Gastroesophageal sphincter (tissue), 4 donors: ENCODE results near the gene TNNT2. TPM values are rescaled to one million over a fixed set of nuclear protein-coding genes. Genes with fewer than 3 reads are reported as not detected.

Experiments
- ATAC-seq: fragments of 150-250 bp; one replicate; pipeline ENCODE4 v1.9.1; 2016; ENCODE audit warnings: mild to moderate bottlenecking, moderate library complexity
- H3K27ac ChIP-seq, 4 donors: fragments of 200-600 bp; sonication (generic) in 3 of 4; 1 replicate in 3 of 4; 2 replicates in 1 of 4; pipeline ENCODE4 v1.5.1; 2016 to 2019
- H3K27me3 ChIP-seq: fragments of 200-600 bp; sonication (generic); one replicate; pipeline ENCODE4 v1.5.1; 2019
- H3K36me3 ChIP-seq, 2 donors: fragments of 200-600 bp; sonication (generic); one replicate each; pipeline ENCODE4 v1.5.1; 2019; ENCODE audit warnings: control low read depth in 1 of 2
- H3K4me1 ChIP-seq, 3 donors: fragments of 200-600 bp; sonication (generic); 1 replicate in 2 of 3; 2 replicates in 1 of 3; pipeline ENCODE4 v1.5.1; 2016 to 2019; ENCODE audit warnings: control low read depth in 2 of 3
- H3K4me3 ChIP-seq, 2 donors: fragments of 200-600 bp; sonication (generic); one replicate each; pipeline ENCODE4 v1.5.1; 2019; ENCODE audit warnings: mild to moderate bottlenecking in 1 of 2, moderate library complexity in 1 of 2
- H3K9me3 ChIP-seq, 3 donors: fragments of 200-600 bp; sonication (generic); one replicate each; pipeline ENCODE4 v1.5.1; 2017 to 2019; ENCODE audit warnings: control low read depth in 2 of 3
- CTCF ChIP-seq, 4 experiments: fragments of 200-600 bp in 2 of 4; fragments of 450-650 bp in 2 of 4; sonication (generic) in 1 of 4; IDR thresholded peaks; one replicate each; pipeline ENCODE4 v1.5.1; 2017 to 2019; ENCODE audit warnings: antibody characterized with exemption in 4 of 4, mild to moderate bottlenecking in 2 of 4, moderate library complexity in 2 of 4
- EP300 ChIP-seq: sonication (generic); formaldehyde crosslinking; IDR thresholded peaks from one replicate; pipeline ENCODE4 v1.6.1; 2017; ENCODE audit warnings: antibody characterized with exemption, mild to moderate bottlenecking
- POLR2A ChIP-seq, 2 donors: fragments of 450-650 bp; IDR thresholded peaks; one replicate each; pipeline ENCODE4 v1.6.1; 2017; ENCODE audit warnings: antibody characterized with exemption in 2 of 2, mild to moderate bottlenecking in 2 of 2, moderate library complexity in 1 of 2
- POLR2AphosphoS5 ChIP-seq: sonication (generic); formaldehyde crosslinking; IDR thresholded peaks from one replicate; pipeline ENCODE4 v1.6.1; 2017; ENCODE audit warnings: antibody characterized with exemption
- whole genome bisulfite sequencing, 2 donors: methylation state at CpG; one replicate each; pipeline ENCODE4 v1.1.5; 2018; ENCODE audit warnings: low coverage in 1 of 2; 5-methylcytosine and 5-hydroxymethylcytosine counted together
- total RNA-seq, 4 donors: library from RNA; depleted of rRNA; stranded (reverse); fragments of >200 nt; gene quantifications; one replicate each; pipeline ENCODE4 v1.1.0, GENCODE V29; 2016

TNNT2 gene
- total RNA-seq, 4 donors from 2014 or later = 0.47 to 0.94 (median 0.81) TPM; not detected in 1

DNA sequence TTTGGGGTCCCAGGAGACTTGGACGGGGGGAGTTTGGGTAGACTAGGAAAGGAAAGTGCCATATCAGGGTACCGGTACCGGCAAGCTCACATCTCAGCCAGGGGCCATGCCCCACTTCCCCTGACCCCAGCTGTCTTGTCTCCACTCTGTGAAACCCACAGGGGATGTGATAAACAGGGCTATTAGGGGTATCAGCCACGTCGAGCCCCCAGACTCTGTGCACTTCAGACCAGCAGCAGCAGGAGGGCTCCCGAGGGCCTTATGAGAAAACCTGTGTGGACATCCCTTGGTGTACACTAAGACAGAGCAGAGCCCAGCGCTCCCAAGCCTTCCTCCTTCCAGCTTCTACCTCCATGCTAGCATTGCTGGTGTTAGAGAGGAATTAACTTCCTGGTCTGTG, 46.3 kb downstream of the TNNT2 start:
- no peak for ATAC-seq
- Histone ChIP-seq H3K27ac (no peak overlapping the region), H3K36me3 (no peaks in the 10 kb centered on the region), H3K27me3 (no peaks in the 10 kb centered on the region), H3K4me3 (no peak overlapping the region), H3K4me1 (no peaks in the 10 kb centered on the region), H3K9me3 (no peaks in the 10 kb centered on the region)
- TF ChIP-seq EP300 = no peak
- TF ChIP-seq CTCF (IDR thresholded peaks at IDR 0.05) = no peak
- TF ChIP-seq POLR2AphosphoS5 = no peak
- no peak for TF ChIP-seq POLR2A (IDR thresholded peaks at IDR 0.05)
- WGBS, 2 donors = 81 to 100% methylated on average over 1 to 3 of the region's 7 CpGs

DNA sequence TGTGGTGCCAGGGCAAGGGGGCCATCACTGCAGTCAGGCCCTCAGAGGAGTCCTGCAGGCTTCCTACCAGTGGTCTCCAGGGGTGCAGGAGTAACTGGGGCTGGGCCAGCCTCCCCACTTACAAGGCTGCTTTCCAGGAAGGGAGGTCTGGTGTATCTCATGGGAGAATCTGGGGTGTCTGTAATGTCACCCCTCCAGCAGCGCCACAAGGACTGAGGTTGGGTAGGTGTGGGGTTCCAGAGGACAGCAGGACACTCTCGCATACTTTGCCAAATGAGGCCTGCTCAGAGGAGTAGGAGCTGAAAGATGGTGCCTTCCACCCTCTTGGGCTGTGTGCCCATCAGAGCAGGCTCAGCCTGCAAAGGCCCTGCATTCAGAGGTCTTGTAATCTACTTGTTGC, 46.9 kb downstream of the TNNT2 start:
- ATAC-seq = no peak

GRCh38 chr1:201329801-201330200, 47.7 kb downstream of the TNNT2 start:
- no peaks in the 10 kb centered on the region for H3K27me3 ChIP-seq
- no peaks in the 10 kb centered on the region for H3K36me3 ChIP-seq
- no peak for ATAC-seq
- H3K4me1 ChIP-seq = no peaks in the 10 kb centered on the region
- no peaks in the 10 kb centered on the region for H3K9me3 ChIP-seq
- no peak overlapping the region for H3K4me3 ChIP-seq
- 60 to 100% methylated on average over 1 to 4 of the region's 4 CpGs for WGBS, 2 donors
- no peak for TF ChIP-seq CTCF (IDR thresholded peaks at IDR 0.05)
- H3K27ac ChIP-seq = no peak overlapping the region

More for the DNA sequence above, 46.9 kb downstream of the TNNT2 start:
- Histone ChIP-seq H3K36me3 (no peaks in the 10 kb centered on the region), H3K4me3 (no peak overlapping the region), H3K9me3 (no peaks in the 10 kb centered on the region), H3K27ac (no peak overlapping the region), H3K4me1 (no peaks in the 10 kb centered on the region), H3K27me3 (no peaks in the 10 kb centered on the region)
- TF ChIP-seq POLR2AphosphoS5 = no peak
- no peak for TF ChIP-seq EP300
- 67% methylated on average over 1 of the region's 2 CpGs; no CpG with 5 or more reads in 1 of the 2 donors for WGBS, 2 donors

DNA sequence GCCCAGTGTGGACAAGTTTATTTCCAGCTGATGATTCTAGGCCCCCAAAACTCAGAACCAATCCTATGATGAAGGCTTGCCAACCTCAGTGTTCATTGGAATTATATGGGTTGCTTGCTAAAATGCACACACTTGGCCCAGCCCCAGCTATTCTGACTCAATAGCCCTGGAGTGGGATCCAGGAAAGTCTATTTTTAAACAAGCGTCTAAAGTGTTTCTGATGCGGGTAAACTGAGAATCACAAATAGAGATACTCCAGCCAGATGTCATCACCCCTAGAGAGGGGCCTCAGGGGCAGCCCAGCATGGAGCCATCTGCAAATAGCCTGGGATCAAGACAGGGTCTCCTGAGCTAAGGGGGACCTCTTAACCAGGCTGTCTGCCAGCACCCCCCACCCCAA, 48.2 kb downstream of the TNNT2 start:
- no peak for TF ChIP-seq POLR2AphosphoS5
- TF ChIP-seq POLR2A (IDR thresholded peaks at IDR 0.05) = no peak
- no peak for TF ChIP-seq CTCF (IDR thresholded peaks at IDR 0.05)
- no peak for TF ChIP-seq EP300
- ATAC-seq = no peak
- H3K36me3 ChIP-seq = no peaks in the 10 kb centered on the region
- H3K27ac ChIP-seq = no peak overlapping the region
- no peaks in the 10 kb centered on the region for H3K27me3 ChIP-seq
- H3K9me3 ChIP-seq = no peaks in the 10 kb centered on the region
- H3K4me1 ChIP-seq = no peaks in the 10 kb centered on the region
- no peak overlapping the region for H3K4me3 ChIP-seq
- WGBS, 2 donors = 35 to 50% methylated on average over 2 of the region's 2 CpGs

- 76% methylated on average over 2 of the region's 4 CpGs; no CpG with 5 or more reads in 1 of the 2 donors for WGBS, 2 donors
- Histone ChIP-seq H3K36me3 (no peaks in the 10 kb centered on the region), H3K4me1 (no peaks in the 10 kb centered on the region), H3K27ac (no peak overlapping the region), H3K27me3 (no peaks in the 10 kb centered on the region), H3K9me3 (no peaks in the 10 kb centered on the region), H3K4me3 (no peak overlapping the region)
- TF ChIP-seq EP300 = no peak
- no peak for TF ChIP-seq CTCF (IDR thresholded peaks at IDR 0.05)
- no peak for TF ChIP-seq POLR2AphosphoS5
- no peak for TF ChIP-seq POLR2A (IDR thresholded peaks at IDR 0.05)
- ATAC-seq = no peak
Measured at GRCh38 chr1:201328576-201328975, 48.9 kb downstream of the TNNT2 start.
